Sigmoid colon (tissue), 4 donors: ENCODE data around the gene FRS2.

Source experiments
- CTCF ChIP-seq, 4 experiments: fragments of 450-650 bp in 3 of 4; fragments of 200-600 bp in 1 of 4; IDR thresholded peaks; one replicate each; pipeline ENCODE4 v1.5.1; 2016 to 2019; ENCODE audit warnings: antibody characterized with exemption in 4 of 4, mild to moderate bottlenecking in 3 of 4, moderate library complexity in 2 of 4
- EP300 ChIP-seq, 4 donors: sonication (generic); formaldehyde crosslinking; IDR thresholded peaks; one replicate each; pipeline ENCODE4 v1.6.1; 2017; ENCODE audit warnings: antibody characterized with exemption in 4 of 4
- POLR2A ChIP-seq, 2 donors: fragments of 450-650 bp; IDR thresholded peaks; one replicate each; pipeline ENCODE4 v1.6.1; 2016; ENCODE audit warnings: antibody characterized with exemption in 2 of 2, mild to moderate bottlenecking in 2 of 2, moderate library complexity in 2 of 2
- POLR2AphosphoS5 ChIP-seq, 4 donors: sonication (generic); formaldehyde crosslinking; IDR thresholded peaks; one replicate each; pipeline ENCODE4 v1.6.1; 2017; ENCODE audit warnings: antibody characterized with exemption in 4 of 4

GRCh38 chr12:69529021-69529420, 58.8 kb downstream of the FRS2 start:
- TF ChIP-seq EP300 (IDR thresholded peaks at IDR 0.05): no peak
- no peak for TF ChIP-seq CTCF (IDR thresholded peaks at IDR 0.05)
- TF ChIP-seq POLR2A (IDR thresholded peaks at IDR 0.05): no peak
- TF ChIP-seq POLR2AphosphoS5 (IDR thresholded peaks at IDR 0.05): no peak
